D341Med (cell line): ENCODE results near the gene RMND5A.

ENCODE experiments used
- DNase-seq: peaks from one replicate; pipeline ENCODE4 v3.0.0; 2012; ENCODE audit warnings: low spot score

RMND5A gene

GRCh38 chr2:86791573-86791972, 71.5 kb downstream of the RMND5A start:
- no peak for DNase-seq

DNA sequence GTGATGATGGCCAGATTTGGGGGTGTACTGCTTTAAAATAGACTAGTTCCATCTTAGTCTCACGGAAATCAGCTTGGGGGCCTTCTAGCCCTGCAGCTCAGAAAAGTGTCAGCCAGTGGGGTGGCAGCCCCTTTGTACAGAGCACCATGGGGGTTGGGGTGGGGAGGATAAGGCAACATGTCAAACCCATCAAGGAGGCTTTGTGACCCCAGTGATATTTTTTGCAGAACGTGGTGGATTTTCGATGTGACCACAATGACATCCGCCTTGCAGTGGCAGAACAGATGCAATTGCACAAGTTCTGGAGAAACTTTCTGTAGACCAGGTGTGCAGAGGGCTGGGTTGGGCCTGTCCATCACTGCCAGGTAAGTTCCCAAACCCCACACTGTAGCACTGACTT, 73.7 kb downstream of the RMND5A start:
- DNase-seq = no peak

DNA sequence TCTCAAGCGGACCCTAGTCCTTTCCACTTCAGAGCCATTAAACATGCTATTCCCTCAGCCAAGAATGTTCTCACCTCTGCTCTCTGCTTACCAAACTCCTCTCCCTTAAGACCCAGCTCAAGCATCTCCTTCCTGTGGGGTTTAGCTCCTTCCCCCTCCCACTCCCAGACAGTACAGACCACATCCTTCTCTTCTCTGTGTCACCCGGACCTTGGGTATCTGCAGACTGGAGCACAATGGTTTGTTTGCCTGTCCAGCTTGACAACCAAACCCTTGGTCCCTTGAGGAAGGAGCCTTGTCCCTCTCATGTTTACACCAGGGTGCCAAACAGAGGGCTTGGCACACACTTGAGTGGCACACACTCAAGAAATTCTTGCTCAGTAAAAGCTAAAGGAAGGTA, 74.8 kb downstream of the RMND5A start:
- no peak for DNase-seq

DNA sequence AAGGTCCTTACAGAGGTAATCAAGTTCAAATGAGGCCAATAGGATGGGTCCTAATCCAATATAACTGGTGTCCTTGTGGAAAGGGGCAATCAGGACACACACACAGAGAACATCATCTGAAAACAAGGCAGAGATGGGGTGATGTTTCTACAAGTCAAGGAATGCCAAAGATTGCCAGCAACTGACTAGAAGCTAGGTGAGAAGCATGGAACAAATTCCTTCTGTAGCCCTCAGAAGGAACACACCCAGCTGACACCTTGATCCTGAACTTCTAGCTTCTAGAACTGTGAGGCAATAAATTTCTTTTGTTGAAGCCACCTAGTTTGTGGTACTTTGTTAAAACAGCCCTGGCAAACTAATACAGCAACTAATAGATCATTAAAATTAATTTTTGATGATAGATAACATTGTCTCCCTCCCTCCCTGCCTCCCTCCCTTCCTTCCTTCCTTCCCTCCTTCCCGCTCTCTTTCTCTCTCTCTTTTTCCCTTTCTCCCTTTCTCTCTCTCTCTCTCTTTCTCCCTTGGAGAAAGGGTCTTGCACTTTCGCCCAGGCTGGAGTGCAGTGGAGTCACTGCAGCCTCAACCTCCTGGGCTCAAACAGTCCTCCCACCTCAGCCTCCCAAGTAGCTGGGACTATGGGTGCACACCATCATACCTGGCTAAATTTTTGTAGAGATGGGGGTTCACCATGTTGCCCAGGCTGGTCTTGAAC, 80.9 kb downstream of the RMND5A start:
- DNase-seq = no peak

DNA sequence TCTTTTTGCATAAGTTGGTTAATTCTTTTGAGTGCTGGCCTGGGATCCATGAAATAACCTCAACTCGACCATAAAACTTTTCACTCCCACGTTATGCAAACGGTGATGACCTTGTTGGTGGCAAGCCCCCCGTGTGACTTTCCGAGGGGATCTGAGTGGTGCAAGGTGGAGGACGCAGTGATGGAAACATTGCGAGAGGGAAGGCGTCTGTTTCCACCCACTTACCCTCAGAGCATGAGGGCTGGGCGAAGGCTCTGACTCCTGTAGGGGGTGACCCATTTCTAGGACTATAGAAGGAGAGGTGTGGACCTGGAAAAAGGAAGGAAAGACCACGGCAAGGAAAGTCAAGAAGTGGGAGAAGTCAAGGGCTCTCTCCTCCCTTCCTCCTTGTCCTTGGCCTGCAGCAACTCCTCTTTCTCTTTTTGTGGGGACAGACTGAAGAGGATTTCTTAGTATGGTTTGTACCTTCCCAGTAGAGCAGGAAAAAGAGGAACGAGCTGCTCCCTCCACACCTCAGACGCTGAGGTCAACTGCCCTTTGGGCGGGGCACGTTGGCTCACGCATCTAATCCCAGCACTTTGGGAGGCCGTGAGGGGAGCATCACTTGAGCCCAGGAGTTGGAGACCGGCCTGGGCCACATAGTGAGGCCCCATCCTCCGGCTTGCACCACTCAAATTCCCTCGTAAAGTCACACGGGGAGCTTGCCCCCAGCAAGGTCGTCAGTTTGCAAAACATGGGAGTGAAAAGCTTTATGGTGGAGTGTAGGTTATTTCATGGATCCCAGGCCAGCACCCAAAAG, 86.2 kb downstream of the RMND5A start:
- DNase-seq = no peak

GRCh38 chr2:86807133-86807467, 87.0 kb downstream of the RMND5A start:
- DNase-seq = no peak

DNA sequence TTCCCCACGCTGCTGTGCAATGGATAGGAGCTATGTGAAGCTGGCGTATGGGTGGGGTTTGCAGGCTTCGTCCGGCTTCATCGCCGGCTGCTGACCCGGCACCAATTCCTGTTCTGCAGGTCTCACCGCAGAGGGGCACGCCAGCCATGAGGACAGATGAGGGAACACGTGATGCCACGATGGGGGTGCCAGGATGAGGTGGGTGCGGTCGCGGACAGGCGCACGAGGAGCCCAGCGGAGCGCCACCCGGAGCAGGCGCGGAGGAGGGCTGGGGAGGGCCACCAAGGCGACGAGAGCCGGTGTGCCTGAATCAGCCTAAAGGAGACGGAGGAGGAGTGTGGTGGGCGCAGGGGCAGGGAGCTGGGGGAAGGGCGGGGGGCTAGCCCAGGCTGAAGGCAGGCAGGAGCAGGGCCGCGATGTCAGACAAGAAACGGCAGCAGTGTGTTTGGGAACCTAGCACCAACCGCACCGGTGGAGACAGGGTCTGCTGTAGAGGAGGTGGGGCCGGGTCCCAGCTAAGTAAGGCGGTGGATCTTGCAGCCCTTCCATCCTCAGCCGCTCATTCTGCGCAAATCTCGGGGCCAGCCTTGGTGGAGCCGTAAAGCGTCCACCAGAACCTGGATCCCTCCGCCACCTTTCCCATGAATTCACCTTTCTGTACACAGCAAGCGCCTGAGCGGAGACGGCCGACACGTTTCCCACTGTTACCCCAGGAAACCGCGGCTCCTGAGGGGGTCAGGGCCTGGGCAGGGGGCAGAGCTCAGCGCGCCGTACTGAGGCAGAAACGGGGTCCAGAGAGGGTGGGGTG, 87.6 kb downstream of the RMND5A start:
- peak; percentile 70 for DNase-seq

- peak; percentile 91 for DNase-seq
These were observed 88.4 kb downstream of the RMND5A start for GRCh38 chr2:86808315-86809161.

DNA sequence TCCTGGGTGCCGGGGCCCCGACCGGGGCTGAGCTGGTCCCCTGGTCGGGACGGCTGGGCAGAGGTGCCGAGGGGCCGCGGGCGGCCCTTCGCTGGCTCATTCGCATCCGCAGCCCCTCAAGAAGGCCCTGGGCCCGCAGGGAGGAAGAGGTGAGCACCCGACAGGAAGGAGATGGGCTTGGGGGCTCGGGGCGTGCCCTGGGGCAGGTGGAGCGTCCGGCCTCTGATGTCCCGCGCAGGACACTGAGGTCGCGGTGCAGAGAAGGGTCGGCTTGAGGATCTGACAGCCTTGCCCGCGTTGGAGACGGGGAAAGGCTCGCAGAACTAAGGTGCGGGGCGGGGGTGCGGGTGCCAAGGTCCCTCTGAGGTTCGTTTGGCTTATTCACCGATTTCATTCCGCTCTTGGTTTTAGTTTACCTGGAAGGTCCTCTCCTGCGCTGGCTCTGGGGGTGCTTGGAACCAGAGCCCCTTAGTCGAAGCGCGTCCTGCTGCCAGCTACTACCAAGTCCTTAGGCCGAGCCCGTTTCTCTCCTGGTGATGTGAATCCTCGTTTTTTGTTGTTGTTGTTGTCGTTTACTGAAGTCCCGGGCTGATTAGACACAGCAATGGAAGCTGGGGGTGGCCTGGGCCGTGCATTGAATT, 89.5 kb downstream of the RMND5A start:
- no peak for DNase-seq

- DNase-seq = no peak
These were observed 95.5 kb downstream of the RMND5A start for GRCh38 chr2:86815611-86816010.

GRCh38 chr2:86818114-86818801, 98.2 kb downstream of the RMND5A start:
- DNase-seq = no peak

- no peak for DNase-seq
These were observed 98.9 kb downstream of the RMND5A start for GRCh38 chr2:86818957-86819356.

- no peak for DNase-seq
These were observed 101.2 kb downstream of the RMND5A start for GRCh38 chr2:86821306-86821705.

- DNase-seq = no peak
These were observed 101.8 kb downstream of the RMND5A start for GRCh38 chr2:86821842-86822241.

DNA sequence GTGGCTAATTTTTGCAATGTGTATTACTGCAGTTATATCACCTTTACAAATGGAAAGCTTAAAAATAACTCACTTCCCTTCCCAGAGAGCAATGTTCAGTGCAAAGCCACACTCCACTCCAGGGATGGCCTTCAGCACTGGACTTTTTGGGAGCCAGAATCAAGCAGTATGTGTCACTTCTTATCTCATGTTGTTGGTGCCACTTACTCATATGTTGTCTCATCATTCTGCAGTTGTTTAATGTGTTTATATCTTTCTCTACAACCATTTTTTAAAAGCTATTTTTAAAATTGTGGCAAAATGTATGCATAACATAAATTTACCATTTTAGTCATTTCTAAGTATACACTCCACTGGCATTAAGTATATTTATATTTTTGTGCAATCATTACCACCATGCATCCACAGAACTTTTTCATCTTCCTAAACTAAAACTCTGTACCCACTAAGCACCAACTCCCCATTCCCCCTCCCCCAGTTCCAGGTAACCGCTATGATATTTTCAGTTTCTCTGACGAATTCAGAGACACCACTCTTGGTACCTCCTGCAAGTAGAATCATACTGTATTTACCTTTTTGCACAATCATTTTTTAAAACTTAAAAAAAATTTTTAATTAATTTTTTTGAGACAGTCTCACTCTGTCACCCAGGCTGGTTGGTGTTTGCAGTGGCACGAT, 102.7 kb downstream of the RMND5A start:
- no peak for DNase-seq

DNA sequence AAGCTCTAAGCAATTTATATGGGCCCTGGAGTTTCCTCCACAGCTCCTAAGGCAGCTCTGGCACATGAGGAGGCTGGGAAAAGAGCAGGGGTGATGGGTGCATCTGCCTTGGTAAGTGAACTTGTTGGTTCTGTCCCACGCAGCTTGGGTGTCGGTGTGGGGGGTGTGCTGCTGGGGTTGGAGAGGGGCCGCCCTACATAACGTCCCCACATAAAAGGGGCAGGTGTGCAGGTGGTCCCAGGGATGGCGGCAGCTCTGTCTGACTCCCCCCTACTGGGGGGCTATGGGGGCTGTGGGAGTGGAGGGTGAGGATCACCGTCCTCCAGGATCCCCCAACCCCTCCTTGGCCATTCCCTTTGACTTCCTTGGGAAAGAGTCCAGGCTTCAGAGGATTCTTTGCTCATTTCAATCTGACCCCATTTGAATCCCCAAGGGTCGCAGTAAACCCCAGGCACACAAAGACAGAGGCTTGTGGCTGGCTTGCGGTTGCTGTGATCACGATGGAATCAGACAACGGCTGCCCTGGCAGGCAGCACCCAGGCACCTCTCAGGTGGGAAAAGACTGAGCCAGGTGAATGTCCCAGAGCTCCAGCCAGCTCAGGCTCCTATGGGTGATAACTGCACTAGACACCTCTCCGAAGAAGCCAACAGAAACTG, 105.1 kb downstream of the RMND5A start:
- DNase-seq = no peak

- DNase-seq = no peak
These were observed 105.7 kb downstream of the RMND5A start for GRCh38 chr2:86825693-86826381.

GRCh38 chr2:86826951-86827350, 106.9 kb downstream of the RMND5A start:
- DNase-seq = no peak
